CD4-positive, alpha-beta T cell (primary cell): ENCODE data around the gene ZNF428. TPM values are rescaled to one million over a fixed set of nuclear protein-coding genes. Genes with fewer than 3 reads are reported as not detected.
A peak's percentile ranks its signal among the peaks of the same experiment; 100 is the strongest.
"Not testable (repeated sequence)": the region's sequence is repeated elsewhere in the genome, so short reads cannot be mapped to it uniquely, and the experiment has no call there.

ENCODE experiments used
- ATAC-seq: fragments of 200-7000 bp; cut with Tn5 transposase; one replicate; pipeline ENCODE4 v1.10.0; 2022; ENCODE audit warnings: mild to moderate bottlenecking; ENCODE audit not compliant: poor library complexity
- CTCF ChIA-PET: fragments of 350-600 bp; sonication (Branson Sonifier 250); formaldehyde crosslinking; loops from one replicate; lab custom pipeline; 2021; ENCODE audit warnings: antibody characterized with exemption, inconsistent platforms; lab: Charles Lee
- POLR2A ChIA-PET: fragments of 350-600 bp; sonication (Branson Sonifier 250); formaldehyde crosslinking; loops from one replicate; lab custom pipeline; 2021; ENCODE audit warnings: antibody characterized with exemption, inconsistent platforms; lab: Charles Lee
- DNase-seq, 14 experiments: peaks; one replicate each; pipeline ENCODE4 v3.0.0-alpha.2; 2013 to 2020; ENCODE audit warnings: mixed read lengths in 2 of 14
- H3K27ac ChIP-seq, 2 donors: one replicate each; pipeline versions ENCODE4 v1.5.1 to v1.7.0; 2013; ENCODE audit warnings: low read length in 2 of 2, low read depth in 1 of 2, mild to moderate bottlenecking in 1 of 2
- H3K27me3 ChIP-seq, 2 experiments: 1 replicate in 1 of 2; 2 replicates in 1 of 2; pipeline versions ENCODE4 v1.6.1 to v1.7.0; 2013; ENCODE audit warnings: low read length in 2 of 2, control low read depth in 1 of 2, mild to moderate bottlenecking in 1 of 2, moderate library complexity in 1 of 2; ENCODE audit not compliant: insufficient read depth in 2 of 2, control insufficient read depth in 1 of 2
- H3K36me3 ChIP-seq: one replicate; pipeline ENCODE4 v1.6.1; 2013; ENCODE audit warnings: low read length, control low read depth; ENCODE audit not compliant: insufficient read depth
- H3K4me1 ChIP-seq: one replicate; pipeline ENCODE4 v1.6.1; 2013; ENCODE audit warnings: low read length, control low read depth; ENCODE audit not compliant: insufficient read depth
- H3K4me3 ChIP-seq: one replicate; pipeline ENCODE4 v1.5.1; 2013; ENCODE audit warnings: mild to moderate bottlenecking, low read length, moderate library complexity
- H3K9me3 ChIP-seq, 2 experiments: 1 replicate in 1 of 2; 2 replicates in 1 of 2; pipeline versions ENCODE4 v1.6.1 to v1.7.0; 2013; ENCODE audit warnings: low read length in 2 of 2, mild to moderate bottlenecking in 2 of 2, control low read depth in 1 of 2, moderate library complexity in 1 of 2; ENCODE audit not compliant: control insufficient read depth in 1 of 2, insufficient read depth in 1 of 2
- H3K27ac Mint-ChIP-seq: one replicate; pipeline ENCODE4 v1.8.0; 2020; ENCODE audit warnings: mixed read lengths
- H3K27me3 Mint-ChIP-seq: one replicate; pipeline ENCODE4 v1.8.0; 2021; ENCODE audit warnings: mixed read lengths
- H3K36me3 Mint-ChIP-seq: one replicate; pipeline ENCODE4 v1.8.0; 2021; ENCODE audit warnings: low read depth, mixed read lengths
- H3K4me1 Mint-ChIP-seq: one replicate; pipeline ENCODE4 v1.8.0; 2021; ENCODE audit warnings: low read depth, mixed read lengths
- H3K4me3 Mint-ChIP-seq: one replicate; pipeline ENCODE4 v1.8.0; 2020; ENCODE audit warnings: mild to moderate bottlenecking, mixed read lengths
- H3K9me3 Mint-ChIP-seq: one replicate; pipeline ENCODE4 v1.8.0; 2020; ENCODE audit warnings: mixed read lengths
- CTCF ChIP-seq: fragments of 200-600 bp; IDR thresholded peaks from one replicate; pipeline ENCODE4 v1.8.0; 2022; ENCODE audit warnings: antibody characterized with exemption, mild to moderate bottlenecking
- intact Hi-C, 2 experiments: fragments of 100-400 bp; cut with DNase I in 1 of 2; cut with micrococcal nuclease in 1 of 2; formaldehyde crosslinking; loops; one replicate each; pipeline versions ENCODE4 v1.15.1 to v1.9.0; 2023 to 2025; cut with DNase I, micrococcal nuclease
- total RNA-seq, 174 experiments: library from RNA in 2 of 174; stranded (reverse) in 2 of 174; gene quantifications; one replicate each; pipeline ENCODE4 v1.2.3 and lab custom pipeline; 2021 to 2026

The ZNF428 gene
- total RNA-seq, 2 experiments from 2014 or later, result 22.3 to 24.8 TPM

DNA sequence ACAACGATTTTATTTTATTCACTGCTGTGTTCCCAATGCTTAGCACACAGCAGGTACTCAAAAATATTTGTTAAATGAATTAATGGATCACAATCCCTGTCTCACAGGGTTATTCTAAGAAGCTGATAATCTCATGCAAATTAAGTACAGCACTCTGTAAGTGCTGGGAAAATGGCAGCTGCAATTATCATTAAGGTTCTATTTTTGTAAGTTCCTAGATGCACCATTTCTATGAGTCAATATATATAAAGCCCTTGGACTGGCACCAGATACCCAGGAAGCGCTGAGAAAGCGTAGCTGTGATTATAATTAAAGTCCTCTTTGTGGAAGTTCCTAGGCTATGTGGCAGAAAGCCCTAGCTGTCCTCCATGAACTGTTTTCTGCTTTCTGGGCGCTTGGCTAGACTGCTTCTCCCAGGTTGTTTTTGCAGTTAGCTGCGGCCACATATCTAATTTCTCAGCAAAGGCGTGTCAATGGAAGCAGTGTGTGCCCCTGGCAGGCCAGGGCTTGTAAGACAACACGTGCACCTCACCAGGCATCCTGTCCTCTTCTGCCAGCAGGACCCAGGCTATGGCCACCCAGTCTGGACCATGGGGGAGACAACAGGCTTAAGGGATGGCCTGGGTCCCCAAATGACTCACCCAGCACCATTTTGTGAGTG, 12.7 kb downstream of the ZNF428 start:
- Histone ChIP-seq H3K4me1 (no peaks in the 10 kb centered on the region), H3K27ac (no peak overlapping the region), H3K9me3 (no peaks in the 10 kb centered on the region), H3K36me3 (peaks cover 23% of the 10 kb centered on the region), H3K4me3 (no peak overlapping the region), H3K27me3 (no peaks in the 10 kb centered on the region)
- Mint-ChIP-seq H3K36me3 (peaks cover 25% of the 10 kb centered on the region), H3K27ac (peak overlapping the region; percentile 47), H3K4me3 (no peak overlapping the region), H3K4me1 (peaks cover 6% of the 10 kb centered on the region), H3K9me3 (no peaks in the 10 kb centered on the region), H3K27me3 (no peaks in the 10 kb centered on the region)
- no peak for TF ChIP-seq CTCF
- intact Hi-C loops, result no loop called here
- DNase-seq (no peak), ATAC-seq (no peak)
- CTCF ChIA-PET, result interaction anchor here (1.9 kb wide), 1 partner anchor 12 kb away, joined by 4 read pairs; no protein-coding TSS in a partner anchor
- POLR2A ChIA-PET, result interaction anchor here (1.1 kb wide), 1 partner anchor 11 kb away, joined by 4 read pairs; the partner anchor contains the start of gene IRGQ

DNA sequence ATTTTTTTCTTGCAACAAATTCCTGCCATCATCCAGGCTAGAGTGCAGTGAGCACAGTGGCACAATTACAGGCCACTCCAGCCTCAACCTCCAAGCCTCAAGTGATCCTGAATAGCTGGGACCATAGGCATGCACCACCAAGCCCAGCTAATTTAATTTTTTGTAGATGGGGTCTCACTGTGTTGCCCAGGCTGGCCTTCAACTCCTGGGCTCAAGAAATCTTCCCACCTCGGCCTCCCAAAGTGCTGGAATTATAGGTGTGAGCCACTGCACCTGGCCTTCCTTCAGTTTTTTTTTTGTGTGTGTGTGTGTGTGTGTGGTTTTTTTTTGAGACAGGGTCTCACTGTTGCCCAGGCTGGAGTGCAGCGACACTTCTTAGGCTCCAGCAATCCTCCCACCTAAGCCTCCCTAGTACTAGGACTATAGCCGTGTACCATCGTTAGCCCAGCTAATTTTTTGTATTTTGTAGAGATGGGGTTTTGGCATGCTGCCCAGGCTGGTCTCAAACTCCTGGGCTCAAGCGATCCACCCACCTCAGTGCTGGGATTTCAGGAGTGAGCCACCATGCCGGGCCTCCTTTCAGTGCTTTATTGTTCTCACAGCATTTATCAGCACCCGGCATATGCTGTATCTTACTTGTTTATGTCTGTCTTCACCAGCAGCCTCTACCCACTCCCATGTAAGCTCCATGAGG, 13.4 kb downstream of the ZNF428 start:
- no peaks in the 10 kb centered on the region for H3K4me1 ChIP-seq
- H3K36me3 ChIP-seq, result peaks cover 21% of the 10 kb centered on the region
- no peak for DNase-seq
- no peaks in the 10 kb centered on the region for H3K27me3 ChIP-seq
- H3K4me3 ChIP-seq, result no peak overlapping the region
- no peaks in the 10 kb centered on the region for H3K9me3 ChIP-seq
- Mint-ChIP-seq H3K4me3 (no peak overlapping the region), H3K27ac (peak overlapping the region; percentile 66), H3K9me3 (no peaks in the 10 kb centered on the region), H3K27me3 (no peaks in the 10 kb centered on the region), H3K4me1 (peaks cover 5% of the 10 kb centered on the region), H3K36me3 (peaks cover 30% of the 10 kb centered on the region)
- no peak overlapping the region for H3K27ac ChIP-seq
- ATAC-seq, result no peak
- intact Hi-C loops, result no loop called here
- ChIA-PET POLR2A (no interaction called here), CTCF (interaction anchor here (1.9 kb wide), 1 partner anchor 11 kb away, joined by 4 read pairs; no protein-coding TSS in a partner anchor)
- TF ChIP-seq CTCF, result no peak

GRCh38 chr19:43600326-43600725, 19.1 kb downstream of the ZNF428 start:
- intact Hi-C loops, DNase-seq, H3K4me3 ChIP-seq, H3K9me3 Mint-ChIP-seq, H3K4me3 Mint-ChIP-seq, ATAC-seq, POLR2A ChIA-PET, H3K27me3 ChIP-seq, H3K9me3 ChIP-seq, H3K27ac ChIP-seq, H3K27me3 Mint-ChIP-seq: not testable (repeated sequence)
- Mint-ChIP-seq H3K4me1 (peaks cover 32% of the 10 kb centered on the region), H3K36me3 (peaks cover 58% of the 10 kb centered on the region), H3K27ac (peak overlapping the region; percentile 30)
- Histone ChIP-seq H3K36me3 (peaks cover 31% of the 10 kb centered on the region), H3K4me1 (peaks cover 24% of the 10 kb centered on the region)
- CTCF ChIA-PET, result interaction anchor here (1.1 kb wide), 1 partner anchor 26 kb away, joined by 4 read pairs; no protein-coding TSS in a partner anchor
